ENCODE results near the gene ASCC3. TPM values are rescaled to one million over a fixed set of nuclear protein-coding genes. Genes with fewer than 3 reads are reported as not detected.

ASCC3 gene
- total RNA-seq, 4 donors from 2014 or later, result 20.3 to 26.2 (median 22.4) TPM

DNA sequence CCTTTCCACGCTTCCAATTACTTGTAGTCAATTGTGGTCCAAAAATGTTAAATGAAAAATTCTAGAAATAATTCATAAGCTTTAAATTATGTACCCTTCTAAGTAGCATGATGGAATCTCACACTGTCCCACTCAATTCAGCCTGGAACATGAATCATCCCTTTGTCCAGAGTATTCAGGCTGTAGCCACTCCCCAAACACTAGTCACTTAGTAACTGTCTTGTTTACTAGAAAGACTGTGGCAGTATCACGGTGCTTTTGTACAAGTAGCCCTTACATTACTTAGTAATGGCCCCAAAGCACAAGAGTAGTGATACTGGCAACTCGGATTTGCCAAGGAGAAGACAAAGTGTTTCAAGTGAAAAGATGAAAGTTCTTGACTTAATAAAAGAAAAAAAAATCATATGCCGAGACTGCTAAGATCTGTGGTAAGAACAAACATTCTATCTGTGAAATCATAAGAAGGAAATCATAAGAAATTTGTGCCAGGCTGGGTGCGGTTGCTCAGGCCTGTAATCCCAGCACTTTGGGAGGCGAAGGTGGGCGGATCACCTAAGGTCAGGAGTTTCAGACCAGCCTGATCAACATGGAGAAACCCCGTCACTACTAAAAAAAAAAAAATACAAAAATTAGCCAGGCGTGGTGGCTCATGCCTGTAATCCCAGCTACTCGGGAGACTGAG, 247.9 kb downstream of the ASCC3 start:
- no peak overlapping the region for H3K4me3 ChIP-seq
- no peak overlapping the region for H3K27ac ChIP-seq (replicated peaks in 1 of 4)
- TF ChIP-seq POLR2AphosphoS5 (IDR thresholded peaks at IDR 0.05) (no peak), POLR2A (IDR thresholded peaks at IDR 0.05; ENCODE audit: low read depth) (no peak), EP300 (IDR thresholded peaks at IDR 0.05) (no peak)
- TF ChIP-seq, protein P1, sequence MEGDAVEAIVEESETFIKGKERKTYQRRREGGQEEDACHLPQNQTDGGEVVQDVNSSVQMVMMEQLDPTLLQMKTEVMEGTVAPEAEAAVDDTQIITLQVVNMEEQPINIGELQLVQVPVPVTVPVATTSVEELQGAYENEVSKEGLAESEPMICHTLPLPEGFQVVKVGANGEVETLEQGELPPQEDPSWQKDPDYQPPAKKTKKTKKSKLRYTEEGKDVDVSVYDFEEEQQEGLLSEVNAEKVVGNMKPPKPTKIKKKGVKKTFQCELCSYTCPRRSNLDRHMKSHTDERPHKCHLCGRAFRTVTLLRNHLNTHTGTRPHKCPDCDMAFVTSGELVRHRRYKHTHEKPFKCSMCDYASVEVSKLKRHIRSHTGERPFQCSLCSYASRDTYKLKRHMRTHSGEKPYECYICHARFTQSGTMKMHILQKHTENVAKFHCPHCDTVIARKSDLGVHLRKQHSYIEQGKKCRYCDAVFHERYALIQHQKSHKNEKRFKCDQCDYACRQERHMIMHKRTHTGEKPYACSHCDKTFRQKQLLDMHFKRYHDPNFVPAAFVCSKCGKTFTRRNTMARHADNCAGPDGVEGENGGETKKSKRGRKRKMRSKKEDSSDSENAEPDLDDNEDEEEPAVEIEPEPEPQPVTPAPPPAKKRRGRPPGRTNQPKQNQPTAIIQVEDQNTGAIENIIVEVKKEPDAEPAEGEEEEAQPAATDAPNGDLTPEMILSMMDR (IDR thresholded peaks at IDR 0.05), result no peak
- no peaks in the 10 kb centered on the region for H3K4me1 ChIP-seq
- H3K36me3 ChIP-seq, result peaks cover 2 to 40% (median 24%) of the 10 kb centered on the region in 4 donors
- intact Hi-C loops (cut with DNase I), result no loop called here
- no peak for DNase-seq (ENCODE audit: extremely low spot score)
- H3K9me3 ChIP-seq, result no peaks in the 10 kb centered on the region
- WGBS, result 82% methylated on average over 10 of the region's 10 CpGs
- H3K27me3 ChIP-seq, result no peaks in the 10 kb centered on the region

DNA sequence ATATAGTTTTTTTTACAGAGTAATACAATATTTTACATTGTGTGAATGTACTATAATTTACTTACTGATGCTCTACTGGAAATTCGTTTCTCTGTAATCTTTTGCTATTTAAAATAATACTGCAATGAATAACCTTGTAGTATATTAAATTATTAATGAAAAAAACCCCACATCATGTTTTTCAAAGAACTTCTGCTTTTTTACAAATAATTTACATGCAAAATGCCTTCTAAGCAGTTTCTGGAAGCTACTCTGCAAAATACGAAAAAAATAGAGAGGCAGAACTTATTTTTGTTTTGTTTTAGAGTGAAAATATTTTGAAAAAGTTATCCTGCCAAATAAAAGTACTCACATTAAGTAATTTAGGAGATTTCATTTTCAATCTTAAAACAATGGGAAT, 250.6 kb downstream of the ASCC3 start:
- Histone ChIP-seq H3K27me3 (no peaks in the 10 kb centered on the region), H3K4me1 (no peaks in the 10 kb centered on the region), H3K27ac (replicated peaks in 1 of 4) (no peak overlapping the region), H3K4me3 (no peak overlapping the region), H3K9me3 (no peaks in the 10 kb centered on the region), H3K36me3 (peaks cover under 1 to 39% (median 6%) of the 10 kb centered on the region in 4 donors)
- DNase-seq (ENCODE audit: extremely low spot score), result no peak
- 85% methylated on average over 2 of the region's 2 CpGs for WGBS
- TF ChIP-seq POLR2A (IDR thresholded peaks at IDR 0.05; ENCODE audit: low read depth) (no peak), POLR2AphosphoS5 (IDR thresholded peaks at IDR 0.05) (no peak), EP300 (IDR thresholded peaks at IDR 0.05) (no peak)
- TF ChIP-seq, protein P1 (IDR thresholded peaks at IDR 0.05), result no peak
- intact Hi-C loops (cut with DNase I), result no loop called here

DNA sequence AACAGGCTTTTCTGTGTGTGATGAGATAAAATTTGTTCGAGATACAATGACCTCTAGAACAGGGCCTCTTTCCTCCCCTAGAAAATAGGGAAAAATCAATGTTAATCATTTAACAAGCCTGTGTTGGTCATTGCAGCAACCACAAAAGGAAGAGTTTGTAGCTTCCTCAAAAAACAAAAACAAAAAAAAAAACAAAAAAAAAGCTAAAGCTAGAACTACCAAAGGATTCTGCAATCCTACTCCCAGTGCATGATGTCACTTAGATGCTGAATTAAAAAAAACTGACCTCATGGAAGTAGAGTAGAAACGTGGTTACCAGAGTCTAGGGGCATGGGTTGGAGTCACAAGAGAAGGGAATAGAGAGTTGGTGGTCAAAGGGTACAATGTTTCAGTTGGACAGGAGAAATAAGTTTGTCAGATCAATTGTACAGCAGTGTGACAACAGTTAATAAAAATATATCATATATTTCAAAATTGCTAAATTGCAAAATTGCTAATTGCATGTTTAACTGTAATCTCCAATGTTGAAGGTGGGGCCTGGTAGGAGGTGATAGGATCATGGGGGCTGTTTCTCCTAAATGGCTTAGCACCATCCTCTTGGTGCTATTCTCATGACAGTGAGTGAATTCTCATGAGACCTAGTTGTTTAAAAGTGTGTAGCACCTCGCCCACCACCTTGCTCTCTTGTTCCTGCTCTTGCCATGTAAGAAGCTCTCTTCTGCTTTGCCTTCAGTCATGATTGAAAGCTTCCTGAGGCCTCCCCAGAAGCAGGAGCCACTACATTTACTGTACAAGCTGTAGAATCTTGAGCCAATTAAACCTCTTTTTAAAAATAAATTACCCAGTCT, 253.0 kb downstream of the ASCC3 start:
- intact Hi-C loops (cut with DNase I), result no loop called here
- DNase-seq (ENCODE audit: extremely low spot score), result no peak
- Histone ChIP-seq H3K9me3 (no peaks in the 10 kb centered on the region), H3K4me3 (no peak overlapping the region), H3K27me3 (no peaks in the 10 kb centered on the region), H3K36me3 (peaks cover 4 to 53% (median 10%) of the 10 kb centered on the region in 4 donors), H3K4me1 (no peaks in the 10 kb centered on the region), H3K27ac (replicated peaks in 1 of 4) (no peak overlapping the region)
- TF ChIP-seq POLR2A (IDR thresholded peaks at IDR 0.05; ENCODE audit: low read depth) (no peak), POLR2AphosphoS5 (IDR thresholded peaks at IDR 0.05) (no peak), EP300 (IDR thresholded peaks at IDR 0.05) (no peak)
- TF ChIP-seq, protein P1 (IDR thresholded peaks at IDR 0.05), result no peak
- WGBS, result 95% methylated on average over 3 of the region's 3 CpGs

DNA sequence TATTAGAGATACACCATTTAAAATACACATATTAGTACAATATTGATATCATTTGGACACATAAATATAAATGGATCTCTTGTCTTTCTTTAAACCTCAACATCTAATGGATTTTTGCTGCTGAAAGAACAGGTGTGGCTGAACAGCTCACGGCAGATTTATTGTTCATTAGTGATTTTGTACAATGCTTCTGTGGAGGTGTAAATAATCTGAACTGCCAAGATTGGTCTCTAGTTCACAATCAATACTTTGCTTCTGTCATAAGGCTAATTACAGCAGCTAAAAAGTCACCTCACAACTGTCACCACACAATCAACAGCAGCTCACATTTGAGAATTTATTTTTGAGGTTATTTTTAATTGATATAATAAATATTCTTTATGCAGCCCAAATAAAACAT, 254.4 kb downstream of the ASCC3 start:
- WGBS, result 87% methylated on average over 1 of the region's 1 CpG

More for the DNA sequence above, 254.4 kb downstream of the ASCC3 start:
- H3K27ac ChIP-seq (replicated peaks in 1 of 4), result no peak overlapping the region
- DNase-seq (ENCODE audit: extremely low spot score), result no peak
- TF ChIP-seq EP300 (IDR thresholded peaks at IDR 0.05) (no peak), POLR2A (IDR thresholded peaks at IDR 0.05; ENCODE audit: low read depth) (no peak), POLR2AphosphoS5 (IDR thresholded peaks at IDR 0.05) (no peak)
- TF ChIP-seq, protein P1 (IDR thresholded peaks at IDR 0.05), result no peak
- no peaks in the 10 kb centered on the region for H3K27me3 ChIP-seq
- intact Hi-C loops (cut with DNase I), result no loop called here
- H3K9me3 ChIP-seq, result no peaks in the 10 kb centered on the region
- no peaks in the 10 kb centered on the region for H3K4me1 ChIP-seq
- peaks cover 10 to 59% (median 12%) of the 10 kb centered on the region in 4 donors for H3K36me3 ChIP-seq
- no peak overlapping the region for H3K4me3 ChIP-seq
